Measurements from ENCODE around the gene SLC6A11. TPM values are rescaled to one million over a fixed set of nuclear protein-coding genes. Genes with fewer than 3 reads are reported as not detected.
A peak's percentile ranks its signal among the peaks of the same experiment; 100 is the strongest.

Gene SLC6A11
- 3.2 and 3.5 TPM in 2 replicates for total RNA-seq

DNA sequence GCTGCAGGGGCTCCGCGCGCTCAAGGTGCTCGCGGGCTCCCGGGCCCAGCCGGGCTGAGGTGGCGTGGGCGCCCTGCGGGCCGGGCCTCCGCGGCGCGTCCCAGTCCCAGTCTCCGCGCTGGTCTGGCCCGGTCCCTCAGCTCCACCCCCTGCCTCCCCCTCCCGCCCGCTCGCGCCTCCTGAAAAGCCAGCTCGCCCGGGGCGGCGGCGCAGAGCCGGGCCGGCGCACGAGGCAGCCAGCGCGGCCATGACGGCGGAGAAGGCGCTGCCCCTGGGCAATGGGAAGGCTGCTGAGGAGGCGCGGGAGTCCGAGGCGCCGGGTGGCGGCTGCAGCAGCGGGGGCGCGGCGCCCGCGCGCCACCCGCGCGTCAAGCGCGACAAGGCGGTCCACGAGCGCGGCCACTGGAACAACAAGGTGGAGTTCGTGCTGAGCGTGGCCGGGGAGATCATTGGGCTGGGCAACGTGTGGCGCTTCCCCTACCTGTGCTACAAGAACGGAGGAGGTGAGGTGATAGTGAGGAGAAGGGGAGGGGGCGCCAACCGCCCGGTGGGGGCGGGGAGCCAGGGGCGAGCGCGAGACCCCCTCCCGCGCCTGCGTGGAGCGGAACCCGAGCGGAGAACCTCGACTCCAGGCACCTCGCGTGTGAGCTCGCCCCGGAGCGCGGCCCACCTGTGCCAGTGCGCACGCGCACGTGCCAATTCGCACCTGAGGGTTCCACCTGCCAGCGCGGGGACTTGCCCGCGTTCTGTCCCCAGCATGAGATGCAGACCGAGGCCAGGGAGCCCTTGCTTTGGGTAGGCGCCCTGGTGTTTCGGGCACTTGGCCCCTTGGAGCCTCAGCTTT is at the start of gene SLC6A11:
Gene SLC6A11 (plus strand): TSS at position 210 of the 844 bp plus-strand sequence. CDS start 38 bp downstream, at position 248.
- Histone ChIP-seq H3K27me3 (ENCODE audit: control insufficient read depth, insufficient read depth, low read length) (no peaks in the 10 kb centered on the region), H3K4me3 (ENCODE audit: low read depth, low read length) (peak within 1 kb of the TSS; percentile 48)
- no peak for TF ChIP-seq CTCF (IDR thresholded peaks at IDR 0.05; ENCODE audit: insufficient read depth, low read length, severe bottlenecking)

GRCh38 chr3:10768708-10769394 is 47.2 kb upstream of the SLC6A11 start:
- FAIRE-seq (peak; percentile 36), DNase-seq (ENCODE audit: low read depth) (no peak)
- no peak for TF ChIP-seq CTCF (IDR thresholded peaks at IDR 0.05; ENCODE audit: insufficient read depth, low read length, severe bottlenecking)
- Histone ChIP-seq H3K4me3 (ENCODE audit: low read depth, low read length) (no peak overlapping the region), H3K27me3 (ENCODE audit: control insufficient read depth, insufficient read depth, low read length) (no peaks in the 10 kb centered on the region), H3K36me3 (ENCODE audit: control insufficient read depth, insufficient read depth, low read length) (no peaks in the 10 kb centered on the region)

More for the DNA sequence above, at the start of gene SLC6A11:
- no peak for FAIRE-seq
- H3K36me3 ChIP-seq (ENCODE audit: control insufficient read depth, insufficient read depth, low read length) = peaks cover 4% of the 10 kb centered on the region
- DNase-seq (ENCODE audit: low read depth) = peak; percentile 22

DNA sequence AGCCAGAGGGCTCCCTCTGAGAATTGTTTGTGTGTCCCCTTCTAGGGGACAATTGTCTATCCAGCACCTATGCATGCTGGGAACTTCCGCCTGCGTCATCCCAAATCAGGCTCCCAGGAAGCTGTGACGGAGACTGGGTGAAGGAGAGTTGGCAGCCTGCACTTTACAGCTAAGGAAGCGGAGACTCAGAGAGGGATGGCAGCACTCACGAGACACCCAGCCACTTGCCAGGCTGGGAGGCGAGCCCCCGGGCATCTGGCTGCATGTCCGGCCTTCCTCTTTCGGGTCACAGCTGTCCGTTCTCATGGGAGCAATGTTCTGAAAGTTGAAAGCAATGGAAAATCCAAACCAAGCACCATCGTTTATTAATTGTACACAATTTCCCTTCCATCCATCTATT is 45.5 kb upstream of the SLC6A11 start:
- DNase-seq (ENCODE audit: low read depth) = no peak
- FAIRE-seq = no peak
- no peak for TF ChIP-seq CTCF (IDR thresholded peaks at IDR 0.05; ENCODE audit: insufficient read depth, low read length, severe bottlenecking)
- Histone ChIP-seq H3K27me3 (ENCODE audit: control insufficient read depth, insufficient read depth, low read length) (no peaks in the 10 kb centered on the region), H3K36me3 (ENCODE audit: control insufficient read depth, insufficient read depth, low read length) (no peaks in the 10 kb centered on the region), H3K4me3 (ENCODE audit: low read depth, low read length) (no peak overlapping the region)

GRCh38 chr3:10770981-10771380 is 45.0 kb upstream of the SLC6A11 start:
- TF ChIP-seq CTCF (IDR thresholded peaks at IDR 0.05; ENCODE audit: insufficient read depth, low read length, severe bottlenecking) = no peak
- DNase-seq (ENCODE audit: low read depth) (no peak), FAIRE-seq (no peak)
- H3K4me3 ChIP-seq (ENCODE audit: low read depth, low read length) = no peak overlapping the region
- no peaks in the 10 kb centered on the region for H3K27me3 ChIP-seq (ENCODE audit: control insufficient read depth, insufficient read depth, low read length)
- no peaks in the 10 kb centered on the region for H3K36me3 ChIP-seq (ENCODE audit: control insufficient read depth, insufficient read depth, low read length)

DNA sequence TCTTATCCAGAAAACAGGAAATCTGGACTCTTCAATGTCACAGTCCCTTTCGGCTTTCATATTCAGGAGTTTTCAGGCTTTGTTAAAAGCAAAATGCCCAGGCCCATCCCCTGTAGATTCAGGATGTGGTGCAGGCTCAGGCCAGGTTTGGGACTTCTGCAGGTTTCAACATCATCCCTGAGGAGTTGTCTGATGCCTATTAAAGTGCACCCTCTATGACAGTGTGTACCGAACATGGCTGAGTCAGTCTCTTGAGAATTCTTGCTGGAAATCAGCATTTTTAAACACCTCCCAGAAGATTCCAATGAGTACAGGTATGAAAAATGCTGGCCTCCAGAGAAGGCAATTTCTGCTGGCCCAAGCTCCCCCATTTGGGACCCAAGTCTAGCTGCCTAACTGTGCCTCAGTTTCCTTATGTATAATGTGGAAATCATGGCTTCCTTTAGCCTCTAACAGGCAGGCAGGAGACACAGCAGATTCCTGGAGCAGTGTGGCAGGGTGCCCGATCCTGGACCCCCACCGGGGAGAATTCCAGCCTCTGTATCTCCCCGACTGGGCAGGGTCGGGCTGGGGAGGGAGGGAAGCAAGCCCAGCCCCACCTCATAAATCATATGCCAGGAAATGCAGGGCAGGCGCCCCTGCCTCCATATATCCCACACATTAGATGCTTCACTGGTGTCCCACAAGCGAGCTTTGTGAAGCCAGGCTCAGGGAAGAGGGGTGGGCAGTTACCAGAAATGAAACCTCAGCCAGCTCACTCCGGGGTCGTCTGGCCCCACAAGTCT is 44.4 kb upstream of the SLC6A11 start:
- no peaks in the 10 kb centered on the region for H3K27me3 ChIP-seq (ENCODE audit: control insufficient read depth, insufficient read depth, low read length)

More for the DNA sequence above, 44.4 kb upstream of the SLC6A11 start:
- no peak overlapping the region for H3K4me3 ChIP-seq (ENCODE audit: low read depth, low read length)
- no peak for FAIRE-seq
- no peaks in the 10 kb centered on the region for H3K36me3 ChIP-seq (ENCODE audit: control insufficient read depth, insufficient read depth, low read length)
- DNase-seq (ENCODE audit: low read depth) = peak; percentile 94
- TF ChIP-seq CTCF (IDR thresholded peaks at IDR 0.05; ENCODE audit: insufficient read depth, low read length, severe bottlenecking) = no peak
